HG03565 (cell line): ENCODE results near the gene SPTLC3.
"Not testable (repeated sequence)": the region's sequence is repeated elsewhere in the genome, so short reads cannot be mapped to it uniquely, and the experiment has no call there.

ENCODE experiments used
- ATAC-seq: cut with Tn5 transposase; IDR thresholded peaks from one replicate; pipeline ENCODE4 v1.9.1; 2021; ENCODE audit warnings: mild to moderate bottlenecking, moderate library complexity; ENCODE audit not compliant: unreplicated experiment

The SPTLC3 gene

GRCh38 chr20:13008761-13009681, at the start of gene SPTLC3:
SPTLC3 (plus strand) TSS chr20:13008972; CDS start chr20:13009268, 296 bp downstream.
- peak; percentile 23 for ATAC-seq

GRCh38 chr20:12961725-12962124, 47.0 kb upstream of the SPTLC3 start:
- no peak for ATAC-seq

GRCh38 chr20:12962895-12963294, 45.9 kb upstream of the SPTLC3 start:
- ATAC-seq, result no peak

GRCh38 chr20:12963416-12963815, 45.4 kb upstream of the SPTLC3 start:
- no peak for ATAC-seq

GRCh38 chr20:12965212-12965869, 43.4 kb upstream of the SPTLC3 start:
- no peak for ATAC-seq

GRCh38 chr20:12965870-12966251, 42.9 kb upstream of the SPTLC3 start:
- no peak for ATAC-seq

GRCh38 chr20:12966468-12967085, 42.2 kb upstream of the SPTLC3 start:
- ATAC-seq, result no peak

GRCh38 chr20:12967932-12968331, 40.8 kb upstream of the SPTLC3 start:
- ATAC-seq, result no peak

- ATAC-seq, result no peak
These were observed 40.3 kb upstream of the SPTLC3 start for GRCh38 chr20:12968472-12968871.

GRCh38 chr20:12969071-12969669, 39.6 kb upstream of the SPTLC3 start:
- ATAC-seq, result no peak

- ATAC-seq, result no peak
These were observed 38.4 kb upstream of the SPTLC3 start for GRCh38 chr20:12970372-12970821.

GRCh38 chr20:12975833-12976608, 32.8 kb upstream of the SPTLC3 start:
- no peak for ATAC-seq

GRCh38 chr20:12976720-12977309, 32.0 kb upstream of the SPTLC3 start:
- no peak for ATAC-seq

- ATAC-seq, result no peak
These were observed 31.2 kb upstream of the SPTLC3 start for GRCh38 chr20:12977328-12978125.

- ATAC-seq, result no peak
These were observed 30.7 kb upstream of the SPTLC3 start for GRCh38 chr20:12978126-12978394.

- no peak for ATAC-seq
These were observed 29.9 kb upstream of the SPTLC3 start for GRCh38 chr20:12978613-12979495.

- ATAC-seq, result not testable (repeated sequence)
These were observed 29.1 kb upstream of the SPTLC3 start for GRCh38 chr20:12979713-12980112.

GRCh38 chr20:12982098-12982497, 26.7 kb upstream of the SPTLC3 start:
- no peak for ATAC-seq
